A549 treated with CORT108297 at 1 μM for 4 hours (cell line): Measurements from ENCODE around the gene SNRK. TPM values are rescaled to one million over a fixed set of nuclear protein-coding genes. Genes with fewer than 3 reads are reported as not detected.

ENCODE experiments used
- total RNA-seq: library from RNA; stranded (reverse); fragments of 200-300 nt; extraction: Qiagen RNA extraction; gene quantifications from 5 replicates; pipeline ENCODE4 v1.2.3, GENCODE V29; 2022

Gene SNRK
- 3.5 to 4.8 TPM (median 4.3 TPM) in 5 replicates for total RNA-seq

GRCh38 chr3:43286115-43286840, at the start of gene SNRK:
Gene SNRK, plus strand, starts transcription at chr3:43286540. Its CDS starts 16,664 bp downstream, at chr3:43303204.

Other genes with a start within 250 kb of the SNRK start
- gene POMGNT2, start 180.5 kb upstream of the SNRK start, total RNA-seq: 6.3 to 9.5 TPM (median 8.7 TPM) in 5 replicates